Measurements from ENCODE around the gene PANX2. TPM values are rescaled to one million over a fixed set of nuclear protein-coding genes. Genes with fewer than 3 reads are reported as not detected.

PANX2 gene
- total and polyA plus RNA-seq, 7 donors, result 0.03 to 0.69 (median 0.13) TPM; not detected in 1

DNA sequence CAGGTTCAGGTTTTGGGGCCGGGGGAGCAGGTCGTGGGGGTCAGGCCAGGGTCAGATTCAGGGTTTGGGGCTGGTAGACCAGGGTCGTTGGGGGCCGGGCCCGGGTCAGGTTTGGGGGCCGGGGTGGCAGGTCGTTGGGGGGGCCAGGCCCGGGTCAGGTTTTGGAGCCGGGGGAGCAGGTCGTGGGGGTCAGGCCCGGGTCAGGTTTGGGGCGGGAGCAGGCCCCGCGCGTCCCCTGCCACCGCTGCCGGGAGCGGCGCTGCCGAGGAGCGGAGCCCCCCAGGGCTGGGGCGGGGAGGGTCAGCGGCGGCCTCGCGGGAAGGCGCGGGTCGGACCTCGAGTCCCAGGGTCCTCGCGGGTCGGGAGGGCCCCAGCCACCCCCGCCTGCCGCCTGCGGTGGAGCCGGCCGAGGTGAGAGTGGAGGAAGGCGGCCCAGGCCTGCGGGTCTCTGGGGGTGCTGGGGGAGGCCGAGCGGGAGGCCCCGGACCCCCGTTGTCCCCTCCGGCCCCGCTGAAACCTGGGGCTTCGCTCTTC, 15.7 kb downstream of the PANX2 start:
- Histone ChIP-seq H3K9me3 (no peaks in the 10 kb centered on the region), H3K4me1 (peaks cover 26% of the 10 kb centered on the region), H3K27ac (peak overlapping the region; percentile 48), H3K36me3 (ENCODE audit: insufficient read depth in 1 of 2, low read depth in 1 of 2) (no peaks in the 10 kb centered on the region), H3K4me3 (peak overlapping the region; percentile 79), H3K27me3 (ENCODE audit: insufficient read depth in 3 of 3, low read length in 2 of 3) (no peaks in the 10 kb centered on the region)
- peak in 2 of 4 donors; percentile 13 to 27 for ATAC-seq
- TF ChIP-seq, protein P1, sequence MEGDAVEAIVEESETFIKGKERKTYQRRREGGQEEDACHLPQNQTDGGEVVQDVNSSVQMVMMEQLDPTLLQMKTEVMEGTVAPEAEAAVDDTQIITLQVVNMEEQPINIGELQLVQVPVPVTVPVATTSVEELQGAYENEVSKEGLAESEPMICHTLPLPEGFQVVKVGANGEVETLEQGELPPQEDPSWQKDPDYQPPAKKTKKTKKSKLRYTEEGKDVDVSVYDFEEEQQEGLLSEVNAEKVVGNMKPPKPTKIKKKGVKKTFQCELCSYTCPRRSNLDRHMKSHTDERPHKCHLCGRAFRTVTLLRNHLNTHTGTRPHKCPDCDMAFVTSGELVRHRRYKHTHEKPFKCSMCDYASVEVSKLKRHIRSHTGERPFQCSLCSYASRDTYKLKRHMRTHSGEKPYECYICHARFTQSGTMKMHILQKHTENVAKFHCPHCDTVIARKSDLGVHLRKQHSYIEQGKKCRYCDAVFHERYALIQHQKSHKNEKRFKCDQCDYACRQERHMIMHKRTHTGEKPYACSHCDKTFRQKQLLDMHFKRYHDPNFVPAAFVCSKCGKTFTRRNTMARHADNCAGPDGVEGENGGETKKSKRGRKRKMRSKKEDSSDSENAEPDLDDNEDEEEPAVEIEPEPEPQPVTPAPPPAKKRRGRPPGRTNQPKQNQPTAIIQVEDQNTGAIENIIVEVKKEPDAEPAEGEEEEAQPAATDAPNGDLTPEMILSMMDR (IDR thresholded peaks at IDR 0.05), result no peak
- WGBS, 3 donors, result 0 to 4% (median 2%) methylated on average over 5 to 47 of the region's 47 CpGs
- intact Hi-C loops (cut with DNase I), result loop anchor here in 1 of 2 donors (10.0 kb wide), 1 partner anchor 261 kb away; no protein-coding TSS in a partner anchor
- DNase-seq, result peak; percentile 30 to 59

GRCh38 chr22:50186761-50187523, 16.4 kb downstream of the PANX2 start:
- peak; percentile 14 to 55 for DNase-seq
- intact Hi-C loops (cut with DNase I), result loop anchor here in 1 of 2 donors (10.0 kb wide), 1 partner anchor 262 kb away; no protein-coding TSS in a partner anchor
- Histone ChIP-seq H3K27me3 (ENCODE audit: insufficient read depth in 3 of 3, low read length in 2 of 3) (no peaks in the 10 kb centered on the region), H3K4me1 (peaks cover 26% of the 10 kb centered on the region), H3K4me3 (peak overlapping the region; percentile 79), H3K27ac (no peak overlapping the region), H3K36me3 (ENCODE audit: insufficient read depth in 1 of 2, low read depth in 1 of 2) (no peaks in the 10 kb centered on the region), H3K9me3 (no peaks in the 10 kb centered on the region)
- TF ChIP-seq, protein P1 (IDR thresholded peaks at IDR 0.05), result no peak
- ATAC-seq, result no peak
- WGBS, 3 donors, result 47 to 58% (median 50%) methylated on average over 26 of the region's 26 CpGs

DNA sequence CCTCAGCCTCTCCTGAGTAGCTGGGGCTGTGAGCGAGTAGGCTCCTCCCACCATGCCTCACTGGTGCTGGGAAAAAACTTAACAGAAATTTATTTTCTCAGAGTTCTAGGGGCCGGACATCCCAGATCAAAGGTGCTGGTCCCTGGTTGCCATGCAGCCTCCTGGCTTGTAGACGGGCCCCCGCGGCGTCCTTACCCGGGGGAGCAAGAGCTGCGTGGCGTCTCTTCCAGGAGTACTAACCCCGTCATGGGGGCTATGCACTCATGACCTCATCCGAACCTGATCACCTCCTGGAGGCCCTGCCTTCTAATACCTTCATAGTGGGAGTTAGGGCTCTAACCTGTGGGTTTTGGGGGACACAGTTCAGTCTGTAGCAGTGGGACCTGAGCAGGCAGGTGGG, 17.8 kb downstream of the PANX2 start:
- intact Hi-C loops (cut with DNase I), result loop anchor here in 1 of 2 donors (10.0 kb wide), 1 partner anchor 264 kb away; no protein-coding TSS in a partner anchor
- no peak overlapping the region for H3K4me3 ChIP-seq
- H3K36me3 ChIP-seq (ENCODE audit: insufficient read depth in 1 of 2, low read depth in 1 of 2), result peaks cover 0 to under 1% of the 10 kb centered on the region in 2 donors
- 95 to 98% (median 97%) methylated on average over 11 of the region's 11 CpGs for WGBS, 3 donors
- peaks cover 26% of the 10 kb centered on the region for H3K4me1 ChIP-seq
- H3K9me3 ChIP-seq, result no peaks in the 10 kb centered on the region
- TF ChIP-seq, protein P1 (IDR thresholded peaks at IDR 0.05), result no peak
- H3K27me3 ChIP-seq (ENCODE audit: insufficient read depth in 3 of 3, low read length in 2 of 3), result no peaks in the 10 kb centered on the region
- DNase-seq, result peak in 1 of 2 donors; percentile 49
- no peak overlapping the region for H3K27ac ChIP-seq
- ATAC-seq, result no peak

DNA sequence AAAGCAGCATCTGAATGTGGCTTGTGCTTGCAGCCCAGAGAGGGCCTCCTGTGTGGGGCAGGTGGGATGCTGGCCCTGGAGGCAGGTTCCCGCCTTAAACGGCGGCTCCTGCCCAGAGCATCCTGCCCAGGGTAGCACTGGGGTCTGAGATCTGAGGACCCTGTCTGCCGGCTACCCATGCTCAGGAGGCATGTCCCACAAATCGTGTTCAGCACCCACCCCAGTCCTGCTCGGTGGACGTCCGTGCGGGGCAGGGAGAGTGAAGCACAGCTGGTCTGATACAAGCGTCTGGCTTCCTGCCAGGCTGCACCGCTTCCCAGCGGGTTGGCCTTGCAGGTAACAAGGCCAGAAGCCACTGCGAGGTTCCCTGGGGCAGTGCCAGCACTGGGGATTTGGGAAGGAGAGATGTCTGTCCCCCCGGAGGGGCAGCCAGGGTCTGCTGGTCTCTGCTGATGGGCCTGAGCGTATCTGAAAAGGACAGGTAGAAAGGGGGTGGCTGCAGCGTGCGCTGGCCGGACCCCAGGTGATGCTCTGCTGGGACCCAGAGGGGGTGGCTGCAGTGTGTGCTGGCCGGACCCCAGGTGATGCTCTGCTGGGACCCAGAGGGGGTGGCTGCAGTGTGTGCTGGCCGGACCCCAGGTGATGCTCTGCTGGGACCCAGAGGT, 18.8 kb downstream of the PANX2 start:
- TF ChIP-seq, protein P1 (IDR thresholded peaks at IDR 0.05), result no peak
- 68 to 72% (median 71%) methylated on average over 19 to 20 of the region's 20 CpGs for WGBS, 3 donors
- peak overlapping the region; percentile 50 for H3K4me3 ChIP-seq
- no peaks in the 10 kb centered on the region for H3K9me3 ChIP-seq
- peak overlapping the region; percentile 54 for H3K27ac ChIP-seq
- intact Hi-C loops (cut with DNase I), result loop anchor here in 1 of 2 donors (10.0 kb wide), 1 partner anchor 265 kb away; no protein-coding TSS in a partner anchor
- peak; percentile 44 to 67 for DNase-seq
- H3K36me3 ChIP-seq (ENCODE audit: insufficient read depth in 1 of 2, low read depth in 1 of 2), result peaks cover 2 to 10% of the 10 kb centered on the region in 2 donors
- ATAC-seq, result no peak
- H3K4me1 ChIP-seq, result peaks cover 21% of the 10 kb centered on the region
- no peaks in the 10 kb centered on the region for H3K27me3 ChIP-seq (ENCODE audit: insufficient read depth in 3 of 3, low read length in 2 of 3)

Measured in psoas muscle (tissue), 8 donors.